Cardiac fibroblast (primary cell): ENCODE results near the gene LATS2.
A peak's percentile ranks its signal among the peaks of the same experiment; 100 is the strongest.

Source experiments
- DNase-seq, 2 donors: peaks; one replicate each; pipeline versions ENCODE4 v3.0.0 to v3.0.0-alpha.2; 2010; ENCODE audit warnings: low read depth in 2 of 2
- H3K4me3 ChIP-seq, 2 donors: replicated peaks in 1 of 2; 1 replicate in 1 of 2; 2 replicates in 1 of 2; pipeline ENCODE4 v1.5.1; 2011; ENCODE audit warnings: low read depth in 2 of 2, low read length in 2 of 2, mild to moderate bottlenecking in 2 of 2, moderate library complexity in 1 of 2
- CTCF ChIP-seq: IDR thresholded peaks from one replicate; pipeline ENCODE4 v1.5.1; 2011; ENCODE audit warnings: low read depth, mild to moderate bottlenecking, low read length, inconsistent platforms

Gene LATS2

GRCh38 chr13:21043898-21044297, 17.5 kb downstream of the LATS2 start:
- no peak overlapping the region for H3K4me3 ChIP-seq
- no peak for TF ChIP-seq CTCF
- DNase-seq: peak; percentile 84 to 94

GRCh38 chr13:21040120-21040826, 21.1 kb downstream of the LATS2 start:
- no peak for DNase-seq
- no peak for TF ChIP-seq CTCF
- H3K4me3 ChIP-seq: no peak overlapping the region

- TF ChIP-seq CTCF: no peak
- DNase-seq: peak in 1 of 2 donors; percentile 33
- no peak overlapping the region for H3K4me3 ChIP-seq
These were observed 22.1 kb downstream of the LATS2 start for GRCh38 chr13:21039097-21039800.

- TF ChIP-seq CTCF: no peak
- no peak for DNase-seq
- H3K4me3 ChIP-seq: no peak overlapping the region
These were observed 23.7 kb downstream of the LATS2 start for GRCh38 chr13:21037656-21038055.

- DNase-seq: no peak
- H3K4me3 ChIP-seq: no peak overlapping the region
- TF ChIP-seq CTCF: no peak
These were observed 25.9 kb downstream of the LATS2 start for GRCh38 chr13:21035498-21035897.

GRCh38 chr13:21034603-21035191, 26.7 kb downstream of the LATS2 start:
- DNase-seq: peak; percentile 53 to 72
- peak; percentile 47 for TF ChIP-seq CTCF
- no peak overlapping the region for H3K4me3 ChIP-seq
